HepG2 (cell line): ENCODE results near the gene ZSCAN21. TPM values are rescaled to one million over a fixed set of nuclear protein-coding genes. Genes with fewer than 3 reads are reported as not detected.
A peak's percentile ranks its signal among the peaks of the same experiment; 100 is the strongest.

Source experiments
- ATAC-seq: fragments of 200-7000 bp; cut with Tn5 transposase; 3 replicates; pipeline ENCODE4 v1.9.1; 2020; ENCODE audit warnings: mild to moderate bottlenecking, moderate library complexity
- BruUV-seq: library from RNA; stranded (reverse); fragments of 400-500 nt; replicated peaks from 2 replicates; lab custom pipeline; 2021; lab: Mats Ljungman, UMichigan
- CTCF ChIA-PET: fragments of 300-600 bp; formaldehyde crosslinking; extraction: SDS; loops from one replicate; lab custom pipeline; 2021; ENCODE audit warnings: low total read pairs, inconsistent platforms, low intra/inter-chr PET ratio; lab: Yijun Ruan, JAX
- POLR2A ChIA-PET: fragments of 350-600 bp; sonication (Branson Sonifier 250); formaldehyde crosslinking; loops from one replicate; lab custom pipeline; 2020; ENCODE audit warnings: antibody characterized with exemption, inconsistent platforms; lab: Yijun Ruan, JAX
- DNase-seq: peaks from one replicate; pipeline ENCODE4 v3.0.0-alpha.2; 2015; ENCODE audit warnings: low spot score
- FAIRE-seq: peaks from 3 replicates; lab custom pipeline; 2011; peaks lifted over from hg19 to GRCh38; lab: Jason Lieb, UNC
- H2AFZ ChIP-seq: one replicate; pipeline ENCODE4 v1.6.1; 2011; ENCODE audit warnings: low read length, inconsistent platforms
- H3K27ac ChIP-seq: fragments of 300-600 bp; 3 replicates; pipeline ENCODE4 v1.8.0; 2011; ENCODE audit warnings: mixed run types, mild to moderate bottlenecking, mixed read lengths, low read length, inconsistent platforms; ENCODE audit not compliant: insufficient read depth; ENCODE audit errors: extremely low read length
- H3K27me3 ChIP-seq, 2 experiments: fragments of 200-600 bp in 1 of 2; 2 replicates in 1 of 2; 3 replicates in 1 of 2; pipeline versions ENCODE4 v1.6.0 to v1.8.0; 2011; ENCODE audit warnings: low read length in 2 of 2, mild to moderate bottlenecking in 2 of 2, moderate library complexity in 2 of 2, inconsistent platforms in 1 of 2; ENCODE audit not compliant: insufficient read depth in 2 of 2, control insufficient read depth in 1 of 2
- H3K36me3 ChIP-seq, 2 experiments: fragments of 200-600 bp in 1 of 2; replicated peaks in 1 of 2; 2 replicates in 1 of 2; 3 replicates in 1 of 2; pipeline versions ENCODE4 v1.5.1 to v1.8.0; 2011; ENCODE audit warnings: low read length in 2 of 2, inconsistent platforms in 1 of 2; ENCODE audit not compliant: insufficient read depth in 2 of 2, control insufficient read depth in 1 of 2
- H3K4me1 ChIP-seq: 2 replicates; pipeline ENCODE4 v1.5.1; 2012; ENCODE audit warnings: low read length, inconsistent platforms; ENCODE audit not compliant: insufficient read depth
- H3K4me2 ChIP-seq: 2 replicates; pipeline ENCODE4 v1.6.0; 2011; ENCODE audit warnings: low read depth, low read length, inconsistent platforms
- H3K4me3 ChIP-seq, 3 experiments: fragments of 200-600 bp in 1 of 3; sonication (generic), shearing (Covaris generic) in 1 of 3; replicated peaks in 1 of 3; 2 replicates each; pipeline ENCODE4 v1.5.1; 2011 to 2016; ENCODE audit warnings: low read length in 3 of 3, inconsistent platforms in 2 of 3, low read depth in 2 of 3, mild to moderate bottlenecking in 2 of 3, control low read depth in 1 of 3, mixed read lengths in 1 of 3; ENCODE audit not compliant: insufficient read depth in 1 of 3
- H3K79me2 ChIP-seq: one replicate; pipeline ENCODE4 v1.6.1; 2011; ENCODE audit warnings: low read length, inconsistent platforms; ENCODE audit not compliant: insufficient read depth
- H3K9ac ChIP-seq: 2 replicates; pipeline ENCODE4 v1.6.0; 2011; ENCODE audit warnings: mild to moderate bottlenecking, low read depth, low read length, inconsistent platforms; ENCODE audit not compliant: insufficient read depth
- H3K9me3 ChIP-seq: 2 replicates; pipeline ENCODE4 v1.5.1; 2012; ENCODE audit warnings: mild to moderate bottlenecking, low read length
- H4K20me1 ChIP-seq: 2 replicates; pipeline ENCODE4 v1.6.0; 2011; ENCODE audit warnings: inconsistent platforms, mild to moderate bottlenecking, low read length, moderate library complexity; ENCODE audit not compliant: insufficient read depth
- GATA4 ChIP-seq: sonication (generic); IDR thresholded peaks from 2 replicates; pipeline ENCODE4 v1.6.1; 2016; ENCODE audit warnings: antibody characterized with exemption, low read depth, borderline replicate concordance
- WGBS: methylation state at CpG from one replicate; pipeline ENCODE4 v1.1.6; 2017; ENCODE audit warnings: low lambda C conversion rate; 5-methylcytosine and 5-hydroxymethylcytosine counted together
- in situ Hi-C: cut with HindIII; loops from 2 replicates; pipeline ENCODE4 v1.10.0; 2017; ENCODE audit warnings: low pct_unique_long_range_greater_than_20kb; ENCODE audit not compliant: extremely low pct_ligation_motif_present
- intact Hi-C: fragments of 100-400 bp; cut with micrococcal nuclease; formaldehyde crosslinking; loops from one replicate; pipeline ENCODE4 v1.10.0; 2022; ENCODE audit not compliant: unreplicated experiment
- polyA plus RNA-seq, 8 experiments: library from polyadenylated mRNA; depleted of rRNA in 3 of 8; stranded (reverse) in 7 of 8; unstranded in 1 of 8; fragments of >200 nt; fragmentation: Illumina TruSeq in 4 of 8; extraction: Trizol in 4 of 8; gene quantifications; 2 replicates each; pipeline versions ENCODE4 v1.2.1 to v1.2.3, GENCODE V29; 2011 to 2016; ENCODE audit warnings: low read depth in 4 of 8, missing spikeins in 1 of 8, mixed read lengths in 1 of 8; ENCODE audit not compliant: insufficient read depth in 1 of 8
- total RNA-seq, 5 experiments: library from RNA; depleted of rRNA; stranded (reverse); fragments of >200 nt; fragmentation: Illumina TruSeq; extraction: Trizol; gene quantifications; 2 replicates each; pipeline ENCODE4 v1.2.3, GENCODE V29; 2016; ENCODE audit warnings: low read depth in 1 of 5
- TF ChIP-seq, protein P1 (sequence below), 2 experiments: fragments of 450-650 bp in 1 of 2; sonication (generic) in 1 of 2; formaldehyde crosslinking in 1 of 2; IDR thresholded peaks; 2 replicates each; pipeline versions ENCODE4 v1.6.1 to v1.8.0; 2016 to 2022; ENCODE audit warnings: antibody characterized with exemption in 1 of 2, mild to moderate bottlenecking in 1 of 2, missing genetic modification reagents in 1 of 2

ZSCAN21 gene
- total and polyA plus RNA-seq, 2 of the 13 experiments (the other 11 are each of a cell fraction or from before 2014, with no cell fraction given), result 7.0 to 10.0 TPM

DNA sequence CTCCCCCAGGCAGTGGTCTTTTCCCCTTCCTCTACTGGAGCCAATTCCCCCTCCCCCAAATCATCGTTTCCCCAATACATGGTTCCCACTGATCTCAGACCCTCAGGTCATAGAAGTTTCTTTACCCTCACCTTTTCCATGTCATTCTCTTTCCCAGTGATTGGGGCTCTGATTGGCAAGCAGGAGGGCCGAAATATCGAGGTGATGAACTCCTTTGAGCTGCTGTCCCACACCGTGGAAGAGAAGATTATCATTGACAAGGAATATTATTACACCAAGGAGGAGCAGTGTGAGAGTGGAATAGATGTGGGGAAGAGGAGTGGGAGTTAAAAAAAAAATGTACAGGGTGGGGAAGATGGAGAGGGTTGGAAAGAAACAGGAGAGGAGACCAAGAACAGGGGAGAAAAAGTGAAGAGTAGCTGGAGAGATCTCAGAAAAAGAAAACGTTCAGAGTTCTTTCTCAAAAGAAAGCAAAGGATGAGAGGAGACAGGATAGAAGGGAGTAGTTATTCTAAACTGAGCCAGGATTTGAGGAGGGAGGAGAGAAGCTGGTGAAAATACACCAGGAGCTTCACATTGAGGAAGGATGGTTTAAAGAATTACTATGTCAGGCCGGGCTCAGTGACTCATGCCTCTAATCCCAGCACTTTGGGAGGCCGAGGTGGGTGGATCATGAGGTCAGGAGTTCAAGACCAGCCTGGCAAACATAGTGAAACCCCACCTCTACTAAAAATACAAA, 40.1 kb downstream of the ZSCAN21 start:
- Histone ChIP-seq H3K27me3 (no peaks in the 10 kb centered on the region; a peak in 1 of 5 replicates), H3K9me3 (no peaks in the 10 kb centered on the region), H2AFZ (no peak overlapping the region), H3K79me2 (peaks cover 10% of the 10 kb centered on the region), H4K20me1 (no peaks in the 10 kb centered on the region), H3K4me2 (peak overlapping the region; percentile 87), H3K4me3 (peak overlapping the region; percentile 83 to 97 (median 84)), H3K36me3 (peaks cover 28 to 44% of the 10 kb centered on the region in 2 experiments)
- POLR2A ChIA-PET, result interaction anchor here (0.7 to 4.3 kb wide), 4 partner anchors 12 to 88 kb away, joined by 3 to 33 read pairs (median 16); partner anchors contain the start of genes AP4M1, GPC2, LAMTOR4 and MCM7
- peak; percentile 4 for FAIRE-seq
- BruUV-seq, result no TSS peak
- DNase-seq, result no peak
- WGBS, result 8% methylated on average over 7 of the region's 7 CpGs
- TF ChIP-seq, protein P1, sequence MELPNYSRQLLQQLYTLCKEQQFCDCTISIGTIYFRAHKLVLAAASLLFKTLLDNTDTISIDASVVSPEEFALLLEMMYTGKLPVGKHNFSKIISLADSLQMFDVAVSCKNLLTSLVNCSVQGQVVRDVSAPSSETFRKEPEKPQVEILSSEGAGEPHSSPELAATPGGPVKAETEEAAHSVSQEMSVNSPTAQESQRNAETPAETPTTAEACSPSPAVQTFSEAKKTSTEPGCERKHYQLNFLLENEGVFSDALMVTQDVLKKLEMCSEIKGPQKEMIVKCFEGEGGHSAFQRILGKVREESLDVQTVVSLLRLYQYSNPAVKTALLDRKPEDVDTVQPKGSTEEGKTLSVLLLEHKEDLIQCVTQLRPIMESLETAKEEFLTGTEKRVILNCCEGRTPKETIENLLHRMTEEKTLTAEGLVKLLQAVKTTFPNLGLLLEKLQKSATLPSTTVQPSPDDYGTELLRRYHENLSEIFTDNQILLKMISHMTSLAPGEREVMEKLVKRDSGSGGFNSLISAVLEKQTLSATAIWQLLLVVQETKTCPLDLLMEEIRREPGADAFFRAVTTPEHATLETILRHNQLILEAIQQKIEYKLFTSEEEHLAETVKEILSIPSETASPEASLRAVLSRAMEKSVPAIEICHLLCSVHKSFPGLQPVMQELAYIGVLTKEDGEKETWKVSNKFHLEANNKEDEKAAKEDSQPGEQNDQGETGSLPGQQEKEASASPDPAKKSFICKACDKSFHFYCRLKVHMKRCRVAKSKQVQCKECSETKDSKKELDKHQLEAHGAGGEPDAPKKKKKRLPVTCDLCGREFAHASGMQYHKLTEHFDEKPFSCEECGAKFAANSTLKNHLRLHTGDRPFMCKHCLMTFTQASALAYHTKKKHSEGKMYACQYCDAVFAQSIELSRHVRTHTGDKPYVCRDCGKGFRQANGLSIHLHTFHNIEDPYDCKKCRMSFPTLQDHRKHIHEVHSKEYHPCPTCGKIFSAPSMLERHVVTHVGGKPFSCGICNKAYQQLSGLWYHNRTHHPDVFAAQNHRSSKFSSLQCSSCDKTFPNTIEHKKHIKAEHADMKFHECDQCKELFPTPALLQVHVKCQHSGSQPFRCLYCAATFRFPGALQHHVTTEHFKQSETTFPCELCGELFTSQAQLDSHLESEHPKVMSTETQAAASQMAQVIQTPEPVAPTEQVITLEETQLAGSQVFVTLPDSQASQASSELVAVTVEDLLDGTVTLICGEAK (IDR thresholded peaks at IDR 0.05), result peak; percentile 7; the same call in 1 of the 2 replicates
- TF ChIP-seq, protein P1 (CRISPR knock-in tag; IDR thresholded peaks at IDR 0.05), result no peak
- TF ChIP-seq GATA4, result no peak
- TF ChIP-seq, all 625 proteins: peak for 1
- no peak for ATAC-seq
- Histone ChIP-seq H3K9ac (peak overlapping the region; percentile 96), H3K4me1 (peaks cover 38% of the 10 kb centered on the region), H3K27ac (peak overlapping the region; percentile 74)
- intact Hi-C loops, result no loop called here
- in situ Hi-C loops, result no loop called here
- CTCF ChIA-PET, result no interaction called here
